HG03064 (cell line): Measurements from ENCODE around the gene CUX1.
"Not testable (repeated sequence)": the region's sequence is repeated elsewhere in the genome, so short reads cannot be mapped to it uniquely, and the experiment has no call there.

Experiments used
- ATAC-seq: cut with Tn5 transposase; IDR thresholded peaks from one replicate; pipeline ENCODE4 v1.9.1; 2021; ENCODE audit warnings: low read depth; ENCODE audit not compliant: unreplicated experiment

Gene CUX1

GRCh38 chr7:101884671-101885596 is 67.5 kb downstream of the CUX1 start:
- no peak for ATAC-seq

GRCh38 chr7:101885597-101885955 is 68.2 kb downstream of the CUX1 start:
- no peak for ATAC-seq

- ATAC-seq: not testable (repeated sequence)
Measured at GRCh38 chr7:101887352-101887751, 69.9 kb downstream of the CUX1 start.

- ATAC-seq: not testable (repeated sequence)
Measured at GRCh38 chr7:101888564-101888963, 71.1 kb downstream of the CUX1 start.

GRCh38 chr7:101890749-101891523 is 73.5 kb downstream of the CUX1 start:
- no peak for ATAC-seq

- ATAC-seq: no peak
Measured at GRCh38 chr7:101891936-101892640, 74.7 kb downstream of the CUX1 start.

GRCh38 chr7:101893341-101894082 is 76.1 kb downstream of the CUX1 start:
- no peak for ATAC-seq

GRCh38 chr7:101896316-101896715 is 78.9 kb downstream of the CUX1 start:
- ATAC-seq: no peak

- no peak for ATAC-seq
Measured at GRCh38 chr7:101896941-101897340, 79.5 kb downstream of the CUX1 start.

- ATAC-seq: no peak
Measured at GRCh38 chr7:101898106-101898505, 80.7 kb downstream of the CUX1 start.

GRCh38 chr7:101899616-101900015 is 82.2 kb downstream of the CUX1 start:
- no peak for ATAC-seq

GRCh38 chr7:101900103-101900502 is 82.7 kb downstream of the CUX1 start:
- ATAC-seq: no peak

- no peak for ATAC-seq
Measured at GRCh38 chr7:101901661-101902491, 84.5 kb downstream of the CUX1 start.

GRCh38 chr7:101902680-101903514 is 85.5 kb downstream of the CUX1 start:
- ATAC-seq: no peak

GRCh38 chr7:101903515-101903868 is 86.1 kb downstream of the CUX1 start:
- ATAC-seq: no peak

- ATAC-seq: no peak
Measured at GRCh38 chr7:101904019-101904418, 86.6 kb downstream of the CUX1 start.

- no peak for ATAC-seq
Measured at GRCh38 chr7:101905203-101905865, 87.9 kb downstream of the CUX1 start.
